ENCODE results near the gene MACROD2. TPM values are rescaled to one million over a fixed set of nuclear protein-coding genes. Genes with fewer than 3 reads are reported as not detected.

MACROD2 gene
- total and polyA plus RNA-seq, 2 of the 4 experiments (the other 2 are of a cell fraction): not detected

DNA sequence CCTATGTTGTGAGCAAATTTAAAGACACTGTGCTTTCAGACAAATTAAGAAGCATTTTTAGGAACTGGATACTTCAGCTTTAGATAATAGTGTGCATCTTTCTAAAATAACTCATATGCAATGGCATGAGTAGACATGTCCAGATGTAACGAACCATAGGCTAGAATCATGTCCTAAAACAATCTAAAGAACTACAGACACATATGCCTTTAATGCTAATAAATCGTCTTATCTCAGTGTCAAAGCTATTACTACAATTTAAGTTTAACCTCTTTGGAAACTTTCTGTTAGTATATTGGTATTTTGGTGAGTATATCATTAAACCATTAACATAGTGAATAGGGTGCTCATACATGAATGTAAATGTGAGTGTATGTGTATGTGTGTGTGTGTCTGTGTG, 1250.6 kb downstream of the MACROD2 start:
- Histone ChIP-seq H3K9me1 (ENCODE audit: insufficient read depth, low read length) (no peaks in the 10 kb centered on the region), H2AFZ (replicated peaks; ENCODE audit: low read length, poor library complexity) (no peak overlapping the region), H4K91ac (ENCODE audit: insufficient read depth, low read depth, low read length) (no peak overlapping the region), H2AK5ac (ENCODE audit: low read depth, low read length) (no peak overlapping the region), H3K4ac (ENCODE audit: low read depth, low read length) (no peak overlapping the region), H2BK120ac (ENCODE audit: low read depth, low read length) (no peak overlapping the region), H3K9ac (ENCODE audit: low read depth, low read length) (no peak overlapping the region), H3K9me3 (ENCODE audit: control insufficient read depth, insufficient read depth, low read length) (peaks cover 13% of the 10 kb centered on the region), H3K79me1 (ENCODE audit: low read depth in 1 of 2, low read length in 2 of 2) (no peaks in the 10 kb centered on the region), H4K8ac (ENCODE audit: low read depth in 2 of 2, low read length in 2 of 2) (no peak overlapping the region), H3K4me1 (ENCODE audit: control insufficient read depth, insufficient read depth, low read length) (no peaks in the 10 kb centered on the region), H3K4me3 (ENCODE audit: insufficient read depth, low read depth, low read length) (no peak overlapping the region), H3K18ac (ENCODE audit: low read depth, low read length) (no peak overlapping the region), H4K5ac (ENCODE audit: low read depth, low read length) (no peak overlapping the region), H3K4me2 (ENCODE audit: low read depth, low read length) (no peak overlapping the region), H3K23ac (ENCODE audit: low read depth, low read length) (no peak overlapping the region), H3K14ac (replicated peaks; ENCODE audit: low read depth, low read length) (no peak overlapping the region), H2BK5ac (ENCODE audit: low read depth, low read length, poor library complexity, severe bottlenecking) (no peak overlapping the region), H4K20me1 (ENCODE audit: insufficient read depth, low read length) (no peaks in the 10 kb centered on the region), H2AK9ac (replicated peaks; ENCODE audit: low read depth, low read length, poor library complexity) (no peak overlapping the region), H3K56ac (ENCODE audit: extremely low read depth, insufficient read depth, low read length) (no peak overlapping the region), H3K36me3 (ENCODE audit: control insufficient read depth, insufficient read depth, low read length) (no peaks in the 10 kb centered on the region), H2BK20ac (ENCODE audit: low read depth, low read length) (no peak overlapping the region), H2BK15ac (ENCODE audit: low read depth, low read length) (no peak overlapping the region), H3K27me3 (ENCODE audit: control insufficient read depth, insufficient read depth, low read length) (no peaks in the 10 kb centered on the region), H3K27ac (ENCODE audit: insufficient read depth, low read length) (no peak overlapping the region)
- ATAC-seq (ENCODE audit: low read depth): no peak
- TF ChIP-seq CEBPB (IDR thresholded peaks at IDR 0.05; ENCODE audit: low read depth, low read length): no peak
- TF ChIP-seq SMC3 (IDR thresholded peaks at IDR 0.05; ENCODE audit: low read depth, low read length): no peak
- no peak for TF ChIP-seq MXI1 (IDR thresholded peaks at IDR 0.05; ENCODE audit: borderline replicate concordance, low read depth, low read length)
- no peak for TF ChIP-seq NFE2L2 (IDR thresholded peaks at IDR 0.05; ENCODE audit: low read depth, low read length)
- TF ChIP-seq BHLHE40 (IDR thresholded peaks at IDR 0.05; ENCODE audit: low read depth, low read length): no peak
- TF ChIP-seq FOS (IDR thresholded peaks at IDR 0.05; ENCODE audit: low read depth, low read length): no peak
- no peak for TF ChIP-seq RCOR1 (IDR thresholded peaks at IDR 0.05; ENCODE audit: insufficient replicate concordance, low read length)
- TF ChIP-seq CTCF (conservative IDR thresholded peaks at IDR 0.05; ENCODE audit: low read depth, low read length): no peak
- no peak for TF ChIP-seq USF2 (IDR thresholded peaks at IDR 0.05; ENCODE audit: low read depth, low read length)
- no peak for DNase-seq
- WGBS, 2 experiments (ENCODE audit: extremely low coverage in 2 of 2, insufficient read length in 1 of 2): no CpG with 5 or more reads among the region's 2 CpGs
- in situ Hi-C loops (cut with MboI; ENCODE audit: low sequenced_read_pairs): no loop called here
- POLR2A ChIA-PET (ENCODE audit: unreplicated experiment): no interaction called here
- no TSS peak for BruUV-seq (replicated peaks)
- CTCF ChIA-PET: interaction anchor here (0.5 kb wide), 1 partner anchor 115 kb away, joined by 3 read pairs; no protein-coding TSS in a partner anchor
- dilution Hi-C loops (cut with HindIII; ENCODE audit: low sequenced_read_pairs, unreplicated experiment): no loop called here
- intact Hi-C loops (cut with micrococcal nuclease): no loop called here

Data from IMR-90 (cell line).